Central memory CD4-positive, alpha-beta T cell (primary cell): ENCODE data around the gene FAM53B.

Source experiments
- DNase-seq: peaks from one replicate; pipeline ENCODE4 v3.0.0; 2022

Gene FAM53B

GRCh38 chr10:124605856-124606812, 138.0 kb downstream of the FAM53B start:
- DNase-seq: no peak

- no peak for DNase-seq
Observed at GRCh38 chr10:124605481-124605855, 138.7 kb downstream of the FAM53B start.

- no peak for DNase-seq
Observed at GRCh38 chr10:124605001-124605370, 139.2 kb downstream of the FAM53B start.

- no peak for DNase-seq
Observed at GRCh38 chr10:124604214-124605000, 139.8 kb downstream of the FAM53B start.

- no peak for DNase-seq
Observed at GRCh38 chr10:124603376-124604213, 140.6 kb downstream of the FAM53B start.

- DNase-seq: no peak
Observed at GRCh38 chr10:124602646-124603365, 141.4 kb downstream of the FAM53B start.

- DNase-seq: no peak
Observed at GRCh38 chr10:124602121-124602561, 142.0 kb downstream of the FAM53B start.

GRCh38 chr10:124601431-124602120, 142.6 kb downstream of the FAM53B start:
- no peak for DNase-seq

GRCh38 chr10:124601016-124601415, 143.2 kb downstream of the FAM53B start:
- DNase-seq: no peak

GRCh38 chr10:124600051-124600880, 143.9 kb downstream of the FAM53B start:
- no peak for DNase-seq

- DNase-seq: no peak
Observed at GRCh38 chr10:124599588-124600050, 144.6 kb downstream of the FAM53B start.

GRCh38 chr10:124598773-124599587, 145.2 kb downstream of the FAM53B start:
- DNase-seq: no peak

- DNase-seq: no peak
Observed at GRCh38 chr10:124598196-124598595, 146.0 kb downstream of the FAM53B start.

GRCh38 chr10:124597846-124598165, 146.4 kb downstream of the FAM53B start:
- DNase-seq: no peak

- DNase-seq: no peak
Observed at GRCh38 chr10:124596962-124597845, 147.0 kb downstream of the FAM53B start.

- DNase-seq: no peak
Observed at GRCh38 chr10:124596116-124596785, 147.9 kb downstream of the FAM53B start.

GRCh38 chr10:124595143-124595883, 148.9 kb downstream of the FAM53B start:
- no peak for DNase-seq
